ENCODE results near the gene HERC2. TPM values are rescaled to one million over a fixed set of nuclear protein-coding genes. Genes with fewer than 3 reads are reported as not detected.
"Not testable (repeated sequence)": the region's sequence is repeated elsewhere in the genome, so short reads cannot be mapped to it uniquely, and the experiment has no call there.

HERC2 gene
- total RNA-seq, 1 experiment from 2014 or later: 69.2 TPM

DNA sequence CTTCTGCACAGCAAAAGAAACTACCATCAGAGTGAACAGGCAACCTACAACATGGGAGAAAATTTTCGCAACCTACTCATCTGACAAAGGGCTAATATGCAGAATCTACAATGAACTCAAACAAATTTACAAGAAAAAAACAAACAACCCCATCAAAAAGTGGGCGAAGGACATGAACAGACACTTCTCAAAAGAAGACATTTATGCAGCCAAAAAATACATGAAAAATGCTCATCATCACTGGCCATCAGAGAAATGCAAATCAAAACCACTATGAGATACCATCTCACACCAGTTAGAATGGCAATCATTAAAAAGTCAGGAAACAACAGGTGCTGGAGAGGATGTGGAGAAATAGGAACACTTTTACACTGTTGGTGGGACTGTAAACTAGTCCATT, 16.3 kb downstream of the HERC2 start:
- H3K23me2 ChIP-seq (ENCODE audit: insufficient read length, low read depth, low read length, poor library complexity, severe bottlenecking); H3K9me3 ChIP-seq (ENCODE audit: control insufficient read depth, low read depth, low read length); H3K27ac Mint-ChIP-seq; H2BK15ac ChIP-seq (ENCODE audit: low read depth, low read length); H3K79me2 ChIP-seq (ENCODE audit: insufficient read depth, low read length); H3K27me3 Mint-ChIP-seq (ENCODE audit: low read depth); H2AK5ac ChIP-seq (ENCODE audit: insufficient read length, low read length); H3K18ac ChIP-seq (ENCODE audit: insufficient read length, low read depth, low read length); H3K4me1 ChIP-seq (ENCODE audit: insufficient read depth, low read length); H2BK120ac ChIP-seq (ENCODE audit: low read depth, low read length, poor library complexity, severe bottlenecking); H3K56ac ChIP-seq (ENCODE audit: insufficient read length, low read depth, low read length); H2AFZ ChIP-seq (ENCODE audit: low read length); H3K27me3 ChIP-seq (ENCODE audit: insufficient read depth, low read length); H3K9ac ChIP-seq (ENCODE audit: extremely low read depth, insufficient read length, low read length); H3K79me1 ChIP-seq (ENCODE audit: insufficient read depth, low read depth, low read length, poor library complexity, severe bottlenecking); H2BK20ac ChIP-seq (ENCODE audit: low read depth, low read length, poor library complexity, severe bottlenecking); H3T11ph ChIP-seq (ENCODE audit: low read length); DNase-seq; H4K8ac ChIP-seq (replicated peaks; ENCODE audit: insufficient read length, low read depth, low read length); H3K14ac ChIP-seq (ENCODE audit: insufficient read depth, low read length); H3K4ac ChIP-seq (ENCODE audit: low read depth, low read length); H2BK12ac ChIP-seq (ENCODE audit: insufficient read length, low read depth, low read length); H3K4me1 Mint-ChIP-seq; H3K23ac ChIP-seq (ENCODE audit: insufficient read length, low read depth, low read length); H4K20me1 ChIP-seq (ENCODE audit: control insufficient read depth, insufficient read depth, insufficient read length); H4K91ac ChIP-seq (ENCODE audit: insufficient read length, low read depth, low read length); H3K27ac ChIP-seq (ENCODE audit: insufficient read length, low read depth, low read length); H4K5ac ChIP-seq (ENCODE audit: insufficient read length, low read depth, low read length); H2BK5ac ChIP-seq (ENCODE audit: insufficient read length, low read length); H3K4me2 ChIP-seq (ENCODE audit: insufficient read depth, insufficient read length, low read length); H3K4me3 Mint-ChIP-seq: not testable (repeated sequence)
- Mint-ChIP-seq H3K36me3 (ENCODE audit: insufficient read depth in 1 of 3, low read depth in 3 of 3) (peaks cover 44 to 49% (median 45%) of the 10 kb centered on the region in 3 experiments), H3K9me3 (peaks cover 36 to 44% of the 10 kb centered on the region in 2 experiments)
- WGBS (ENCODE audit: extremely low coverage, insufficient read length, low lambda C conversion rate): no CpG with 5 or more reads among the region's 2 CpGs

DNA sequence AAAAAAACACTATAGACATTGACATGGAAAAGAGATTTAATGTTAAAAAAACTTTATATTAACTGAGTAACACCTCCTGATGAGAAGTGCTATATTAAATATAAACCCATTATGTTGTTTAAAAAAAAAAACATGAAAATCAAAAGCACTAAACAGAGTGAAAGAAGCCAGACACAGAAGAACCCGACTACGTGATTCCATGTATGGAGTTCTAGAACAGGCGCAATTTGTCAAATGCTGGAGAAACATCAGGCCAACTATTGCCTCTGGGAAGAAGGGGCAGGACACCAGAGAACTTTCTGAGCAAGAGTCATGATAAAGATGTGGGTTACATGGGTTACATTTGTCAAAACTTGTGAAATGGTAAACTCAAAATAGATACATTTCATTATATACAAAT, 24.5 kb downstream of the HERC2 start:
- not testable (repeated sequence) for H2BK20ac ChIP-seq (ENCODE audit: low read depth, low read length, poor library complexity, severe bottlenecking); H3K27ac ChIP-seq (ENCODE audit: insufficient read length, low read depth, low read length); H3T11ph ChIP-seq (ENCODE audit: low read length); H4K8ac ChIP-seq (replicated peaks; ENCODE audit: insufficient read length, low read depth, low read length); H3K79me2 ChIP-seq (ENCODE audit: insufficient read depth, low read length); H3K14ac ChIP-seq (ENCODE audit: insufficient read depth, low read length); H3K27me3 Mint-ChIP-seq (ENCODE audit: low read depth); H3K18ac ChIP-seq (ENCODE audit: insufficient read length, low read depth, low read length); H3K4ac ChIP-seq (ENCODE audit: low read depth, low read length); H4K5ac ChIP-seq (ENCODE audit: insufficient read length, low read depth, low read length); H2BK120ac ChIP-seq (ENCODE audit: low read depth, low read length, poor library complexity, severe bottlenecking); H3K27me3 ChIP-seq (ENCODE audit: insufficient read depth, low read length); H2BK15ac ChIP-seq (ENCODE audit: low read depth, low read length); DNase-seq; H3K4me3 Mint-ChIP-seq; H3K4me2 ChIP-seq (ENCODE audit: insufficient read depth, insufficient read length, low read length); H4K20me1 ChIP-seq (ENCODE audit: control insufficient read depth, insufficient read depth, insufficient read length); H3K9ac ChIP-seq (ENCODE audit: extremely low read depth, insufficient read length, low read length); H2BK12ac ChIP-seq (ENCODE audit: insufficient read length, low read depth, low read length); H3K4me1 ChIP-seq (ENCODE audit: insufficient read depth, low read length); H2AFZ ChIP-seq (ENCODE audit: low read length); H3K9me3 Mint-ChIP-seq; H3K56ac ChIP-seq (ENCODE audit: insufficient read length, low read depth, low read length); H3K23me2 ChIP-seq (ENCODE audit: insufficient read length, low read depth, low read length, poor library complexity, severe bottlenecking); H3K9me3 ChIP-seq (ENCODE audit: control insufficient read depth, low read depth, low read length); H2AK5ac ChIP-seq (ENCODE audit: insufficient read length, low read length); H3K79me1 ChIP-seq (ENCODE audit: insufficient read depth, low read depth, low read length, poor library complexity, severe bottlenecking); H2BK5ac ChIP-seq (ENCODE audit: insufficient read length, low read length); H4K91ac ChIP-seq (ENCODE audit: insufficient read length, low read depth, low read length); H3K23ac ChIP-seq (ENCODE audit: insufficient read length, low read depth, low read length)
- Mint-ChIP-seq H3K27ac (peak overlapping the region in 1 of 3 experiments; percentile 83; a peak in 1 of 7 replicates), H3K36me3 (ENCODE audit: insufficient read depth in 1 of 3, low read depth in 3 of 3) (peaks cover 12 to 24% (median 16%) of the 10 kb centered on the region in 3 experiments; a peak in 6 of 7 replicates), H3K4me1 (peaks cover 18 to 19% of the 10 kb centered on the region in 2 experiments)
- WGBS (ENCODE audit: extremely low coverage, insufficient read length, low lambda C conversion rate): no CpG with 5 or more reads among the region's 3 CpGs

Measured in H9 (cell line).